Neural progenitor cell (in vitro differentiated cells): ENCODE measurements around the gene CAMK1D.

ENCODE experiments used
- EZH2 ChIP-seq: fragments of 200-600 bp; sonication (generic); IDR thresholded peaks from 2 replicates; pipeline ENCODE4 v1.6.1; 2017; ENCODE audit warnings: antibody characterized with exemption, mild to moderate bottlenecking, moderate library complexity
- TF ChIP-seq, protein P1 (sequence below): fragments of 200-600 bp; sonication (generic); IDR thresholded peaks from 2 replicates; pipeline ENCODE4 v1.5.1; 2017; ENCODE audit warnings: antibody characterized with exemption, mild to moderate bottlenecking

DNA sequence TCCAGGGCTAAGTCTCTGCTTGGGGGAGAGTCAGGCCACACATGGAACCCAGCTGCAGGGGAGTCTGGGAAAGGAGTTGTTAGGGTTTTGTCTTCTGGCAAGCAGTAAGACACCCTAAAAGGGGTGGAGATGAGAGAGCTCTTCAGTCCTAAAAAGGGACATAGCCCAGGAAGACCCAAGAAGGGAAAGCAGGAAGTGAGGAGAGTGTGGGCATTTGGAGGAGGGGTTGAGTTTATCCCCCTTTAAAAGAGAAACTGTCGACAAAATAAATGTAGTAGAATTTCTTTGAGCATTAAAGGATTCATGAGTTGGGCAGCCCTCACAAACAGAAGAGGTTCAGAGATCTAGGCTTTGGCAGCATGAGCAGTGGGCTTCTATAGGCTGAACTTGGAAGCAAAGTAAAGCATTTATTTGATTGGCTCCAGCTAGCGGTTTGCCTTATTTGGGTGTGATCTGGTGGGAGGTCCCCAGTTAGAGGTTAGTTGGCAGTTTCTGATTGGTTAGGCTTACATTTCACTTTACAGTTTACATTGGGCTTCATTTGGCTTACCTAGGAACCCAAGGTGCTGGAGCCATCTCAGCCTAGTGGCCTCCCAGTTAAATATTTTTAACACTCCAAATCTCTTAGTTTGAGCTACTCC lies 246.7 kb downstream of the CAMK1D start:
- TF ChIP-seq, protein P1, sequence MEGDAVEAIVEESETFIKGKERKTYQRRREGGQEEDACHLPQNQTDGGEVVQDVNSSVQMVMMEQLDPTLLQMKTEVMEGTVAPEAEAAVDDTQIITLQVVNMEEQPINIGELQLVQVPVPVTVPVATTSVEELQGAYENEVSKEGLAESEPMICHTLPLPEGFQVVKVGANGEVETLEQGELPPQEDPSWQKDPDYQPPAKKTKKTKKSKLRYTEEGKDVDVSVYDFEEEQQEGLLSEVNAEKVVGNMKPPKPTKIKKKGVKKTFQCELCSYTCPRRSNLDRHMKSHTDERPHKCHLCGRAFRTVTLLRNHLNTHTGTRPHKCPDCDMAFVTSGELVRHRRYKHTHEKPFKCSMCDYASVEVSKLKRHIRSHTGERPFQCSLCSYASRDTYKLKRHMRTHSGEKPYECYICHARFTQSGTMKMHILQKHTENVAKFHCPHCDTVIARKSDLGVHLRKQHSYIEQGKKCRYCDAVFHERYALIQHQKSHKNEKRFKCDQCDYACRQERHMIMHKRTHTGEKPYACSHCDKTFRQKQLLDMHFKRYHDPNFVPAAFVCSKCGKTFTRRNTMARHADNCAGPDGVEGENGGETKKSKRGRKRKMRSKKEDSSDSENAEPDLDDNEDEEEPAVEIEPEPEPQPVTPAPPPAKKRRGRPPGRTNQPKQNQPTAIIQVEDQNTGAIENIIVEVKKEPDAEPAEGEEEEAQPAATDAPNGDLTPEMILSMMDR: no peak
- no peak for TF ChIP-seq EZH2
